Upper lobe of right lung (tissue), 1 donor: ENCODE measurements around the gene TAF8. TPM values are rescaled to one million over a fixed set of nuclear protein-coding genes. Genes with fewer than 3 reads are reported as not detected.
"Not testable (repeated sequence)": the region's sequence is repeated elsewhere in the genome, so short reads cannot be mapped to it uniquely, and the experiment has no call there.

Experiments used
- ATAC-seq: fragments of 200-7000 bp; cut with Tn5 transposase; one replicate; pipeline ENCODE4 v1.9.1; 2020; ENCODE audit warnings: mild to moderate bottlenecking, moderate library complexity
- DNase-seq: peaks from one replicate; pipeline ENCODE4 v3.0.0-alpha.2; 2020
- H3K27ac ChIP-seq: fragments of 200-600 bp; one replicate; pipeline ENCODE4 v1.8.0; 2022
- H3K27me3 ChIP-seq: fragments of 200-600 bp; one replicate; pipeline ENCODE4 v1.8.0; 2022; ENCODE audit warnings: mild to moderate bottlenecking
- H3K36me3 ChIP-seq: fragments of 200-600 bp; one replicate; pipeline ENCODE4 v1.8.0; 2022
- H3K4me1 ChIP-seq: fragments of 200-600 bp; one replicate; pipeline ENCODE4 v1.8.0; 2022
- H3K4me3 ChIP-seq: fragments of 200-600 bp; one replicate; pipeline ENCODE4 v1.8.0; 2022; ENCODE audit warnings: mild to moderate bottlenecking
- H3K9me3 ChIP-seq: fragments of 200-600 bp; one replicate; pipeline ENCODE4 v1.8.0; 2022
- intact Hi-C: fragments of 100-400 bp; cut with DNase I; formaldehyde crosslinking; loops from one replicate; pipeline ENCODE4 v1.11.0; 2022
- total RNA-seq: library from RNA; stranded (reverse); fragmentation: NEBNext Ultra II Directional; extraction: Animal tissue kit (Norgen Biotek cat#: 25700); gene quantifications from one replicate; pipeline ENCODE4 v1.2.1, GENCODE V29; 2021
- TF ChIP-seq, protein P1 (sequence below): fragments of 200-600 bp; IDR thresholded peaks from one replicate; pipeline ENCODE4 v1.8.0; 2022; ENCODE audit warnings: antibody characterized with exemption
- donor health status: DM: no; HTN: yes; CAD: no; lungs with severe emphysema.

TAF8 gene
- total RNA-seq, 1 donor from 2014 or later: 31.1 TPM

DNA sequence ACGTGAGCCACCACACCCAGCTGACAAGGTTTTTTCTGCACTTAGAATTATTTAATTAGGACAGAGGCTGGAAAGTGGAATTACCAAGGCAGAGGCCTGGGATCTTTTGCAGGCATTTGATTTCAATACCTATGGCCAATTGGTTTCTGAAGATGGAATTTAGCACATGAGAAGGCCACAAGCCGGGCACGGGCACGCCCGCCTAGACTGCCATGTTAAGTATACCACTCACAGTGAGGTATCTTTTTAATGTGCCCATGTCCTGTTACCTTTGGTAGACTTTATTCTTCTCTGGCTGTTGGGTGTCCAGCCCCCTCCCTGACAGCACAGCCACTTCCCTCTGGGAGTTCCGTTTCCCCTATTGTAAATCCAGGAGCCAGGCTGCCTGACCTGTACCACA lies 18.0 kb upstream of the TAF8 start:
- H3K4me3 ChIP-seq: no peak overlapping the region
- no peaks in the 10 kb centered on the region for H3K27me3 ChIP-seq
- DNase-seq (peak; percentile 45), ATAC-seq (no peak)
- H3K9me3 ChIP-seq: no peaks in the 10 kb centered on the region
- H3K27ac ChIP-seq: no peak overlapping the region
- peaks cover 57% of the 10 kb centered on the region for H3K4me1 ChIP-seq
- TF ChIP-seq, protein P1, sequence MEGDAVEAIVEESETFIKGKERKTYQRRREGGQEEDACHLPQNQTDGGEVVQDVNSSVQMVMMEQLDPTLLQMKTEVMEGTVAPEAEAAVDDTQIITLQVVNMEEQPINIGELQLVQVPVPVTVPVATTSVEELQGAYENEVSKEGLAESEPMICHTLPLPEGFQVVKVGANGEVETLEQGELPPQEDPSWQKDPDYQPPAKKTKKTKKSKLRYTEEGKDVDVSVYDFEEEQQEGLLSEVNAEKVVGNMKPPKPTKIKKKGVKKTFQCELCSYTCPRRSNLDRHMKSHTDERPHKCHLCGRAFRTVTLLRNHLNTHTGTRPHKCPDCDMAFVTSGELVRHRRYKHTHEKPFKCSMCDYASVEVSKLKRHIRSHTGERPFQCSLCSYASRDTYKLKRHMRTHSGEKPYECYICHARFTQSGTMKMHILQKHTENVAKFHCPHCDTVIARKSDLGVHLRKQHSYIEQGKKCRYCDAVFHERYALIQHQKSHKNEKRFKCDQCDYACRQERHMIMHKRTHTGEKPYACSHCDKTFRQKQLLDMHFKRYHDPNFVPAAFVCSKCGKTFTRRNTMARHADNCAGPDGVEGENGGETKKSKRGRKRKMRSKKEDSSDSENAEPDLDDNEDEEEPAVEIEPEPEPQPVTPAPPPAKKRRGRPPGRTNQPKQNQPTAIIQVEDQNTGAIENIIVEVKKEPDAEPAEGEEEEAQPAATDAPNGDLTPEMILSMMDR: no peak
- H3K36me3 ChIP-seq: peaks cover 12% of the 10 kb centered on the region
- intact Hi-C loops: no loop called here

DNA sequence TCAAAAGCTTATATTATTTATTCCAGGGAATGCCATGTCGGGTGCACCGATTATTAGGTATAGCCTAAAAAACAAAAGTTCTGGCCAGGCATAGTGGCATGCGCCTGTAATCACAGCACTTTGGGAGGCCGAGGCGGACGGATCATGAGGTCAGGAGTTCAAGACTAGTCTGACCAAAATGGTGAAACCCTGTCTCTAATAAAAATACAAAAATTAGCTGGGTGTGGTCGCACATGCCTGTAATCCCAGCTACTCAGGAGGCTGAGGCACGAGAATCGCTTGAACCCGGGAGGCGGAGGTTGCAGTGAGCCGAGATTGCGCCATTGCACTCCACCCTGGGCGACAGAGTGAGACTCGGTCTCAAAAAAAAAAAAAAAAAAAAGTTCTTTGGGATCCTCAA lies 12.7 kb upstream of the TAF8 start:
- peaks cover 32% of the 10 kb centered on the region for H3K4me1 ChIP-seq
- H3K9me3 ChIP-seq, intact Hi-C loops, H3K27me3 ChIP-seq, H3K27ac ChIP-seq, H3K4me3 ChIP-seq, H3K36me3 ChIP-seq, DNase-seq, ATAC-seq: not testable (repeated sequence)

DNA sequence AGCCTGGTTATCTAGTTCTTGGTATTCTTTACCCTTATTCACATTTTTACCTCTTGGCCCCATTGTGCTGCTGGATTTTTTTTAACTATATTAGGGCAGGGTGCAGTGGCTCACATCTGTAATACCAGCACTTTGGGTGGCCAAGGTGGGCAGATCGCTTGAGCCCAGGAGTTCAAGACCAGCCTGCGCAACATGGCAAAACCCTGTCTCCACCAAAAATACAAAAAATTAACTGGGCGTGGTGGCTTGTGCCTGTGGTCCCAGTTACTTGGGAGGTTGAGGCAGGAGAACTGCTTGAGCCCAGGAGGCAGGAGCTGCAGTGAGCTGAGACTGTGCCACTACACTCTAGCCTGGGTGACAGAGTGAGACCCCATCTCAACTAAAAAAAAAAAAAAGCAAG lies 12.2 kb upstream of the TAF8 start:
- peaks cover 3% of the 10 kb centered on the region for H3K36me3 ChIP-seq
- peaks cover 30% of the 10 kb centered on the region for H3K4me1 ChIP-seq
- no peaks in the 10 kb centered on the region for H3K27me3 ChIP-seq
- no peaks in the 10 kb centered on the region for H3K9me3 ChIP-seq
- DNase-seq (no peak), ATAC-seq (no peak)
- no peak overlapping the region for H3K27ac ChIP-seq
- TF ChIP-seq, protein P1: no peak
- H3K4me3 ChIP-seq: no peak overlapping the region
- intact Hi-C loops: no loop called here

DNA sequence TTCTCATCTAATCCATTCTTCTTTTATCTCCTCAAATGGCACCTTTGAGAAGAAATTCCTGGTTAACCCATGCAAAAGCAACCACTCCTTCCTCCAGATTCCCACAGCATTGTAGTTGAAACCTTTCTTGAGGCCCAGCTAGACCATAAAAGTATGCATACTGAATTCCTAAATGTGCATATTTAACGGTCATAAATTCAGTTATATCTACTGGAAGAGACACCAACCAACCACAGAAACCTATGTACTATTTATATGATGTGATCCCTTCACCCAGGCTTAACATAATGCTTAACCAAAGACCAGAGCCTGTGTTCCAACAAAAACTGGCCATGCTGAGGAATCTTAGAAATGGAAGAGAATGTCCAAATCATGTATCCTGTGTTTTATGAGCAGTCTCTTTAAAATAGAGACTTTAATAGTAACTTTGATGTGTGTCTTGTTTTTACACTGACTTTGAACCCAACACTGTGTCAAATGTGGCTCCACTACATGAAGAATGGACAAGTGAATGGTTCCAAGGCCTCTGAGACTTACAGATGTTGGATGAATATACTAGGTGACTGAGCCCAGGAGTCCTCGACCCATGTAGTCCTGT lies 11.4 kb upstream of the TAF8 start:
- Histone ChIP-seq H3K27me3 (no peaks in the 10 kb centered on the region), H3K9me3 (no peaks in the 10 kb centered on the region), H3K36me3 (peaks cover 3% of the 10 kb centered on the region), H3K4me3 (no peak overlapping the region), H3K27ac (no peak overlapping the region), H3K4me1 (peaks cover 37% of the 10 kb centered on the region)
- DNase-seq (no peak), ATAC-seq (no peak)
- TF ChIP-seq, protein P1: no peak
- intact Hi-C loops: no loop called here

DNA sequence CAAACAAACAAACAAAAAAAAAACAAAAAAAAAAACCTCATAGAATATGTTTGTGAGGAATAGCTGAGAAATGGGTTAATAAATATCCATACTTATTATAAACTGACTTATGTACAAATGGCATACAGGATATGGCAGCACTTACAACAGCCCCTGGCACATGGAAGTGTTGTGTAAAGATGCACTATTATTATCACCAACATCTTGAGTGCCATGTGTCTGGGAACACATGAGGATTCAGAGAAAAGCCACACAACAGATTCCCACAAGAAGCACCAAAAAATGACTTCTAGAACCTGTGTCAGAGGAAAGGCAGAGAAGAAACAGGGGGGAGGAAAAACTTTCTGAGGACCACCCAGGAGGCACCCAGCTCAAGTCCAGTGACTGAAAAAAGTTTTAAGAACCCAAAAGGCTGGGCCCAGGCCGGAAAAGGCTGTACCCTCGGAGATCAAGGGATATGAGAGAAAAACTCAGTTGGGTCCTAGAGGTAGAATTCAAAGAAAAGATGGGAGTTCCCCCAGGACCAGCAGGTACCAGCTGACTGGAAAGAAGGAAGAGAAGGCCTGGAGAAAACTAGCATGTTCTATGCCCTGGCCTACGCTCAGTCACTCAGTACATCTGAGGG lies 9.4 kb upstream of the TAF8 start:
- Histone ChIP-seq H3K27me3 (no peaks in the 10 kb centered on the region), H3K4me3 (no peak overlapping the region), H3K4me1 (peaks cover 51% of the 10 kb centered on the region), H3K36me3 (peaks cover 3% of the 10 kb centered on the region), H3K9me3 (no peaks in the 10 kb centered on the region), H3K27ac (peak overlapping the region; percentile 36)
- no peak for DNase-seq
- no peak for ATAC-seq
- intact Hi-C loops: loop anchor here (5.0 kb wide), 2 partner anchors 104 to 254 kb away; partner anchors contain the start of gene TOMM6
- TF ChIP-seq, protein P1: no peak

DNA sequence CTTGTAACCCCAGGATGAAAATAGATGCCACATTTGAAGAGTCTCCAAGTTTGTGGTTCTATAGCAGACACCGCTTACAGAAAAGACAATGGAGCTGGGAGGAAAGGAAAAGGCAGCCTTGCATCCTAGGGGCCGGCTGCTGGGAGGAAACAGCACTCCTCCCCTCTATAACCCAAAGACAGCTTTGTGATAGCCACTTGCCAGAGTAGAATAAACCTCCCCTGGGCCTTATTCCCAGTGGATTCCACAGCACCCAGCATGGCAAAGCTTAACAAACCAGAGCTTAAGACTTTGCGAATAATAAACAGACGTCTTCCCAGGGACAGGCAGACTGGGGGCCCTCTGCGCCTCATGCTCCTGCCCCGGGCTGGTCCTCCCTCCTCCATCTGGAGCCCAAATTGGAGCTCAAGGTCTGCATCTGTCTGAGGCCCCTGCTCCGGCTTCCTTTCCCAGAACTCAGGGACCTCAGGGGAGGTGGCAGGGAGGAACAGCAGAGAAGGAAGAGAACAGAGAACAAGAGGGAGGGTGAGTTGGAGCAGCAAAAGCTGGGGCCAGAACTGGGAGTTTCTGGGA lies 8.8 kb upstream of the TAF8 start:
- Histone ChIP-seq H3K36me3 (peaks cover 3% of the 10 kb centered on the region), H3K9me3 (no peaks in the 10 kb centered on the region), H3K4me1 (peaks cover 57% of the 10 kb centered on the region), H3K27ac (peak overlapping the region; percentile 36), H3K4me3 (no peak overlapping the region), H3K27me3 (no peaks in the 10 kb centered on the region)
- intact Hi-C loops: loop anchor here (5.0 kb wide), 2 partner anchors 104 to 254 kb away; partner anchors contain the start of gene TOMM6
- no peak for ATAC-seq
- TF ChIP-seq, protein P1: no peak
- DNase-seq: no peak
